Astrocyte (in vitro differentiated cells and primary cell): Measurements from ENCODE around the gene NAT9.

Source experiments
- CTCF ChIP-seq: IDR thresholded peaks from 2 replicates; pipeline ENCODE4 v1.5.1; 2011; ENCODE audit warnings: low read depth, mild to moderate bottlenecking, inconsistent platforms, low read length, moderate library complexity; ENCODE audit not compliant: insufficient read depth
- EZH2 ChIP-seq: IDR thresholded peaks from 2 replicates; pipeline ENCODE4 v1.6.1; 2012; ENCODE audit warnings: mild to moderate bottlenecking, low read length, inconsistent platforms; ENCODE audit not compliant: insufficient read depth

GRCh38 chr17:74780443-74781238 lies 4.5 kb upstream of the NAT9 start:
- TF ChIP-seq EZH2 (no peak), CTCF (no peak)
